NCI-H1105 (cell line): ENCODE results near the gene NECTIN4.
"Not testable (repeated sequence)": the region's sequence is repeated elsewhere in the genome, so short reads cannot be mapped to it uniquely, and the experiment has no call there.

Experiments used
- DNase-seq: peaks from one replicate; lab custom pipeline; 2025; lab: John Stamatoyannopoulos, UW

NECTIN4 gene

GRCh38 chr1:161089251-161089924 lies at the start of gene NECTIN4:
Gene NECTIN4 (minus strand): TSS chr1:161089558. CDS start chr1:161089296, 262 bp downstream.
- DNase-seq: no peak

GRCh38 chr1:161138431-161138830 lies 49.1 kb upstream of the NECTIN4 start:
- DNase-seq: no peak

GRCh38 chr1:161137881-161138280 lies 48.5 kb upstream of the NECTIN4 start:
- DNase-seq: no peak

GRCh38 chr1:161133220-161133740 lies 43.9 kb upstream of the NECTIN4 start:
- no peak for DNase-seq

- DNase-seq: peak; percentile 96
Measured at GRCh38 chr1:161132410-161133219, 43.3 kb upstream of the NECTIN4 start, which contains the start of gene DEDD. Gene DEDD (minus strand): TSS chr1:161132667. CDS start chr1:161124462, 8,205 bp downstream.

- no peak for DNase-seq
Measured at GRCh38 chr1:161131523-161132409, 42.4 kb upstream of the NECTIN4 start.

GRCh38 chr1:161130266-161130665 lies 40.9 kb upstream of the NECTIN4 start:
- DNase-seq: no peak

GRCh38 chr1:161128591-161129420 lies 39.4 kb upstream of the NECTIN4 start:
- no peak for DNase-seq

GRCh38 chr1:161127649-161128048 lies 38.3 kb upstream of the NECTIN4 start:
- no peak for DNase-seq

GRCh38 chr1:161122967-161123366 lies 33.6 kb upstream of the NECTIN4 start:
- no peak for DNase-seq

GRCh38 chr1:161121834-161122233 lies 32.5 kb upstream of the NECTIN4 start:
- no peak for DNase-seq

GRCh38 chr1:161121042-161121650 lies 31.8 kb upstream of the NECTIN4 start:
- DNase-seq: no peak

GRCh38 chr1:161119092-161119903 lies 29.9 kb upstream of the NECTIN4 start:
- DNase-seq: no peak

- DNase-seq: peak; percentile 71
Measured at GRCh38 chr1:161117759-161118581, 28.6 kb upstream of the NECTIN4 start, which contains the start of the genes NIT1 and PFDN2. Gene NIT1 (plus strand): TSS chr1:161118105. CDS start chr1:161118177, 72 bp downstream. Gene PFDN2 (minus strand): TSS chr1:161118037. CDS start chr1:161118026, 11 bp downstream.

- DNase-seq: not testable (repeated sequence)
Measured at GRCh38 chr1:161115961-161116360, 26.6 kb upstream of the NECTIN4 start.

GRCh38 chr1:161115132-161115711 lies 25.9 kb upstream of the NECTIN4 start:
- no peak for DNase-seq

GRCh38 chr1:161114556-161114955 lies 25.2 kb upstream of the NECTIN4 start:
- DNase-seq: no peak

- DNase-seq: no peak
Measured at GRCh38 chr1:161113915-161114314, 24.6 kb upstream of the NECTIN4 start.
